HG03558 (cell line): Measurements from ENCODE around the gene TNP2.

ENCODE experiments used
- ATAC-seq: cut with Tn5 transposase; IDR thresholded peaks from one replicate; pipeline ENCODE4 v1.9.1; 2021; ENCODE audit warnings: moderate number of reproducible peaks; ENCODE audit not compliant: unreplicated experiment; ENCODE audit errors: extremely low read depth

TNP2 gene

GRCh38 chr16:11278681-11279628 is 9.8 kb upstream of the TNP2 start:
- ATAC-seq, result no peak

DNA sequence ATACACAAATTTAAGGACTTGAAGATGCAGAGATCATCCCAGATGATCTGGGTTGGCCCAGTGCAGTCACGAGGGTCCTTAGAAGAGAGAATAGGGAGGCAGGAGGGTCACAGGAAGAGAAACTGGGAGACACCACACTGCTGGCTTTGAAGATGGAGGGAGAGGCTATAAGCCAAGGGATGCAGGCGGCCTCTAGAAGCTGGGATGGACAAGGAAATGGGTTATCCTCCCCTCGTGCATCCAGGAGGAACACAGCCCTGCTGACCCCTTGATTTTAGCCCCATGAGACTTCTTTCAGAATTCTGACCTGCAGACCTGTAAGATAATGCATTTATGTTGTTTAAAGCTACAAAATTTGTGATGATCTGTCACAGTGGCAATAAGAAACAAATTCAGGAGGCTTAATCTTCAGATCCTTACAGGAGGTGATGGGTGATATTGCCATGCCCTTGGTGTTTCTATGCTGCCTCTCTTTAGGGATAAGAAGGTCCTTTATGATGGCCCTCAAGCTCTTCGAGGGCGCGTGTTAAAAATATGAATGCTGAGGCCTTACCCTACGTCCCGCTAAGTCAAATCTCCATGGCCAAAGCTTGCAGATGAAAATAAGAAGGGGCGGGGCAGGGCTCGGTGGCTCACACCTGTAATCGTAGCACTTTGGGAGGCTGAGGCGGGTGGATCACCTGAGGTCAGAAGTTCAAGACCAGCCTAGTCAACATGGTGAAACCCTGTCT is 8.6 kb upstream of the TNP2 start:
- no peak for ATAC-seq

- no peak for ATAC-seq
Measured at GRCh38 chr16:11276896-11277593, 7.9 kb upstream of the TNP2 start.

DNA sequence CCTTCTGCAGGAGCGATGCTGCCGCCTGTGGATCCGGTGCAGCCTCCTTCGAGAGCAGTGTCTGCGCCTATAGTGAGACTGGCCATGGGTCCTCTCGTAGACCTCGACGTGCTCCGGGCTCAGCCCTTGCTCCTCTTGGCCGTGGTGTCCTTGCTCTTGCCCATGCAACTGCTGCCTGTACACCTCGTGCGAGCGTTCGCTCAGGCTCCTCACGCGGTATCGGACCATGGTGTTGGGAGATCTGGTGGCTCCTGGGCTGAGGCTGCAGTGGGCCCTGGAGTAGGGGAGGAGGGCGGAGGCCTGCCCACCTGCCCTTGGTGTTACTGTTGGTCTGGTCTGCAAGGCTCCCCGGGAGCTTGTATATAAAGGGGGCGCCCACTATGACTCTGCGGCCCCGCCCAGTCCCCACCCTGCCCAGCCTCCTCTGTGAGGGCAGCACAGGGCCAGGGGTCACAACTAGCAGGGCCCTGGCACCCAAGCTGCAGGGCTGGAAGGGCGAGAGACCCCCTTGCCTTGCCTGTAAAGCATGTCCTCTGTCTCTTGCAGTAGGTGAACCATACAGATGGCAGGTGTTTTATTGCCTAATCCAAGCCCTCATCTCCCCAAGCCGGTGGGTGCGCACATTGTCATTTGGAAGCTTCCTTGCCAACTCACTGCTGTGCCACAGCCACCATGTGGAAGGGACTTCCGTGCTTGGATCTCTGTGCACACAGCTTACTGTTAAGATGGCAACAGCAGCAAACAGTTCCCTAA is 7.2 kb upstream of the TNP2 start, which contains the start of gene PRM2:
Gene PRM2 (minus strand): TSS at position 338 of the 753 bp plus-strand sequence. CDS start 110 bp downstream, at position 228.
- no peak for ATAC-seq

DNA sequence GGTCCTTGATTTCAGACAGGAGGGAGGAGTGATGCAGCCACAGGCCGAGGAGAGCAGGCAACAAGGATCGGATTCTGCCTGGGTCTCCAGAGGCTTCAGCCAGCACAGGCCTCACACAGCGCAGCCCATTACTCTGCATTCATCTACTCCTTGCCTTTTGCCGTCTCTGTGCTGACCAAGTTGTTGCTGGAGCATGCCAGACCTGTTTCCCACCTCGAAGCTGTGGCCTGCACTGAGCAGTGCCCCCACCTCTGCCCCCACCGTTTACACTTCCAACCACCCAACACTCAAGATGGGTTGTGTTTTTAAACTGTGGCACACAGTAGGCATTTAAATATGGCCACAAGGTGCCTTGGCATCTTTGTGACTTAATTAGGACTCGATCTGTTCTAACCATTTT is 5.8 kb upstream of the TNP2 start:
- ATAC-seq, result no peak

- ATAC-seq, result no peak
Measured at GRCh38 chr16:11273721-11274324, 4.7 kb upstream of the TNP2 start.

DNA sequence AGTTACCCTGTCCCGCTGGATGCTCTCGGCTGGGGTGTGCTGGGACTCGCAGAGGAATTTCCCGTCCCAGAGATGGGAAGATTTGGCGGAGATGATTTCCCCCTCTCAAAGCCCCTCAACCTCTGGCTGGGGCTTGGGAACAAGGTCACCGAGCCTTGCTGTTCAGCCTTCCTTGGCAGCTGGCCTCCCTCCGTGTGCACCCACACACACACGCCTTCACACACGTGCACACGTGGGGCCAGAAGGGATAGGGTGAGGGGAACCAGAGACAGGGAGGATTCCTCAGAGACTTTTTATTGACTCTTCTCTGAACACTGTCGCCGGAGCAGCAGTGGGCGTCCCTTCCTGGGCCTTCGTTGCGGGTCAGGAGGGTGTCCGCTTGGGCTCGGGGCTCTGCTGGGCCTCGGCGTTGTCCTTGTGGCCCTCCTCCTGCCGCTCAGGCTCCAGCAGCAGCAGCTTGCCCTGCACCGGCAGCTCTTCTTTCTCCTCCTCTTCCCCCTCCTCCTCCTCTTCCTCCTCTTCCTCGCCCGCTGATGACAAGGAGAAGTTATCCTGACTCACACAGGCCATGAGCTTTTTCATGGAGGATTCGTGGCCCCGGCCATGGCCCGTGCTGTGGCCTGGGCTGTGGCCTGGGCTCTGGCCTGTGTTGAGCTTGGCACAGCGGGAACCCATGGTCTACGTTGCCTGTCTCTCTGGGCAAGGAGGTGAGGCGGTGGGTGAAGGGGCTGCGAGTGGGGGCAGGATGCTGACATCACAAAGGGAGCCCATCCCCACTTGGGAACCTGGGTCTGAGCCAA is 4.0 kb upstream of the TNP2 start, which contains the start of gene PRM3:
Gene PRM3 (minus strand): TSS at position 709 of the 800 bp plus-strand sequence. CDS start 34 bp downstream, at position 675.
- ATAC-seq, result no peak

DNA sequence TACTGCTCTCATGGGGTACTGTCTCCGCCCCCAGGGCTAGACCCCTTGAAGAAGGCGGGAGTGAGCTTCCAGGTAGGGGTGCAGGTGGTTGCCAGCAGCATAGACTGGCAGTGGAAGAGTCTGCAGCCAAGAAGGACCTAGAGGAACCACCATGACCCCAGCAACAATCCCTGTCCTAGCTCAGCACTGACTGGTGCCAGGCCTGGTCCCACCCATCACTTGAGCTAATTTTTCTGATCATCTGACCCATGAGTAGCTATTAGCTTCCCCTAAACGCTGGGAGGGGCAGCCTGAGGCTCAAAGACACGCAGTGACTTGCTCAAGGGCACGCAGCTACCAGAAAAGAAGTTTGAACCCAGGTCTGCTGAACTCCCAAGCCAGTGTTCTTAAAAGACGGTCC is 3.4 kb upstream of the TNP2 start:
- ATAC-seq, result no peak

- ATAC-seq, result no peak
Measured at GRCh38 chr16:11271610-11272009, 2.5 kb upstream of the TNP2 start.

GRCh38 chr16:11270602-11271162 is 1.6 kb upstream of the TNP2 start:
- ATAC-seq, result no peak

DNA sequence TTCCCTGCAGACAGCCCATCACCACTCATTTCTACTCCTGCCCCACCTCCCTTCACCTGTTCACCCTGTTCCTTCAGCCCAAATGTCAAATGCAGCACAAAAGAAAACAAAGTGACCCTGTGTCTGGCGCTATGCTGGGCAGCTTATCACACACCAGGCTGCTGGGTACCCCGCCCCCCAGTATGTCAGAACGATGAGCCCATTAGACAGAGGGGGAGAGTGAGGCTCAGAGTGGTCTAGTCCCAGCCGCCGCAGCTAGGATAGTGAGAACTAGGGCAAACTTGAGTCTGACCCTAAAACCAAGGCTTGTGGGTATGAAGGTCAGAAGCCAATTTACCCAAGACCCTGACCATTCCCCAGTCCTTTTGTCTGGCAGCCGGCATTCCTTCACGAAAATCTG is 4.0 kb downstream of the TNP2 start:
- ATAC-seq, result no peak

DNA sequence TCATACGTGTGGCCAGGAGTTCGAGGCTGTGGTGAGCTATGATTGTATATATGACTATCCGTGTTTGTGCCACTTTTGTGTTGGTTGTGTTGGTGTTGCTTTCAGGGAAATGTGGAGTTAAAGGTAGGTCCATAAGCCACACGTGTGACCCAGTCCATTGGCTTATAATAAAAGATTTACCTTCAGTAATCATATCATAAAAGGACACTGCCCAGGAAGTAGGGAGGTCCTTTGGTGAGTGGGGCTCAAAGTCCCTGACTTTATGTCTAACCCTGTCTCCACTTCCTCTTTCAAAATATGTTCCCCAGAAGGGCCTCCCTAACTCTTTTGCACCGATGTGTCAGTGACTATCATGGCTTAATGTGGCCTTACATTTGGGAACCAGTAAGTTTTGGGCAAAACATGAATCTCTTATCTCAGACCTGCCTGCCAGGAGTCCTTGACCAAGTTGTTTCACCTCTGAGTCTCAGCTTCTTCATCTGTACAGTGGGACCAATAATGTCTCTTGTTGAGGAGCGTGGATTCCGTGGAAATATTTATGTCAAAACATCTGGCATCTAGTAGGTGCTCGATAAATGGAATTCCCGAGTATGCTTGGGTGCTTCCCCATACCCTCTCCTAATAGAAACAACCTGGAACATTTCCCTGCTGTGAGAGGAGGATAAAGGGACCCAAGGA is 4.8 kb downstream of the TNP2 start:
- no peak for ATAC-seq

GRCh38 chr16:11263737-11264136 is 5.4 kb downstream of the TNP2 start:
- ATAC-seq, result no peak

DNA sequence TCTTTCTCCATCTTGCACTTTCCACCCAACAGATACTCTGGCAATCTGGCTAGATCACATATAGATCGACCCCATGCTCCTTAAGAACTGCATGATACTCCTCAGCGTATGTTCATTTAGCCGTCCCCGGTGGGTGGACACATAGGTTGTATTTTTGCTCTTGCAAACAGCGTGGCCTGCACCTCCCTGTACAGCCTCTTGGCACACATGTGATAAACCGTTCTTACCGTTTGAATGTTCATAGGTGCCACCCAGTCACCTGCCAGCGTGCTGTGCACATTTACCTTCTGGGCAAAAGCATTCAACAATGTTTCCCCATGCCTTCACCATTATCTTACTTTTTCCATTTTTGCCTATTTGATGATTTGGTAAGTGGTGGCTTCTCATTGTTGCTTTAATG is 6.2 kb downstream of the TNP2 start:
- no peak for ATAC-seq

DNA sequence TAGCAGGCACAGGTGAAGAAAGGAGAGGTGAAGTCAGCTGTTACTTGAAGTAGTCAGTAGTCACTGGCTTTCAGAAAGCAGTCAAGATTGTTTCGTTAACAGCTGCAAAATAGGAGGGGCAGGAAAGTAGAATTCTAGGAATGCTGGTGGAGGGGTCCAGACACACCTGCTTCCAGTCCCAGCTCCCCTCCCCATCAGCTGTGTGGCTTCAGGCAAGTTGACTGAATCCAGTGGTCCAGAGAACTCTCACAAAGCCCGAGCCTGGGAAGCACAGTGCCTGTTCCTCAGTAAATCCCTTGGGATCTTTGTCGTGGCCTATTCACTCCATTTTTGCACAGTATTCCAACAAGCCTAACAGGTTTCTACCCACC is 8.5 kb downstream of the TNP2 start:
- ATAC-seq, result no peak

DNA sequence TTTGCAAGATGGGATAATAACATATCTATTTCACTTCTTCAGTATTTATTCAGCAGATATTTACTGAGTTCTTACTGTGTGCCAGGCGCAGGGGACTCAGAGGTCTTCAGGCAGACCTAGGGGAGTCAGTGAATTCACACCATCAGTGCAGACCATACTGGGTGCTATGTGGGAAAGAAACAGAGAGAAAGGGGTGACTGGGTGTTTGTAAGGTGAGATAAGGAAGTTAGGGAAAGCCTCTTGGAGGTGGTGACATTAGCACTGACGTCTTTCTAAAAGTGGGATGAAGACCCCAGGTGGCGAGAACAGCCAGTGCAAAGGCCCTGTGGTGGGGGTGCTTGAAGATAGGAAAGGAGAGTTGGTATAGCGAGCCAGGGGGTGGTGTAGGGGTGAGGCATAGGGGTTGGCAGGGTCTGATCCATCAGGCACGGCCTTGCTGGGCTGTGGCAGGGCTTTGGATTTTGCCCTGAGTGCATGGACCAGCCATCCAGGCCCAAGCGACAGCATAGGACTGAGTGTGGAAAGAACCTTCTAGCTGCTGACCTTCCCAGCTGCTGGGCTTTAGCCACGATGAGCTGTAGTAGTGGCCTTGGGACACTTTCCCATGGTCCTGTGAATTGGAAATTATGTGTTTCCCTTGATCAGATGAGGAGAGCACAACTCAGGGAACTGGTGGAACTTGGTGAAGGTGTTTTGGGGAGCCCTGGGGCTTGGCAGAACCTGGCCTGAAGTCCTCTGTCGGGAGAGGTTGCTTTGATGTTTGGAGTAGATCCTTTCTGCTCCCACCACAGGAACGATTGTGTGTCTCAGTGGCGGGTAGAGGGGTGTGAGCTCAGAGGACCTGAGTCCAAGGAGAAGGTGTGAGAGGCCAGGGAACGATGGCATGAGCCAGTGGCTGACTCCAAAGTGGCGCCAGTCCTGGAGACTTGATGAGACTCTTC is 9.2 kb downstream of the TNP2 start:
- no peak for ATAC-seq
